GM18526 (cell line): ENCODE results near the gene EPC2.

ENCODE experiments used
- POLR2A ChIP-seq: IDR thresholded peaks from 3 replicates; pipeline ENCODE4 v1.6.1; 2011; ENCODE audit not compliant: insufficient read length; ENCODE audit errors: extremely low read depth

EPC2 gene

GRCh38 chr2:148699830-148700229 is 55.3 kb downstream of the EPC2 start:
- no peak for TF ChIP-seq POLR2A

DNA sequence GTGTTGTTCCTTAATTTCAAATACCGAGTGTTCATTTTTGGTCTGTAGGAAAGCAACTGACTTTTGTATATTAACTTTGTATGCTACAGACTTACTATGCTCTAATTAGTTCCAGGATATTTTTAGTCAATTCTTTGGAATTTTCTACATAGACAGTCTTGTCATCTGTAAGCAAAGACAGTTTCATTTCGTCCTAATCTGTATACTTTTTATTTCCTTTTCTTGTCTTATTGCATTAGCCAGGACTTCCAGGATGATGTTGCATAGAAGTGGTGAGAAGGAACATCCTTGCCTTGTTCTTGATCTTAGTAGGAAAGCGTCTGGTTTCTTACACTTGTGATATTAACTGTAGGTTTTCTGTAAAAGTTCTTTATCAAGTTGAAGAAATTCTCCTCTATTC is 56.5 kb downstream of the EPC2 start:
- no peak for TF ChIP-seq POLR2A

DNA sequence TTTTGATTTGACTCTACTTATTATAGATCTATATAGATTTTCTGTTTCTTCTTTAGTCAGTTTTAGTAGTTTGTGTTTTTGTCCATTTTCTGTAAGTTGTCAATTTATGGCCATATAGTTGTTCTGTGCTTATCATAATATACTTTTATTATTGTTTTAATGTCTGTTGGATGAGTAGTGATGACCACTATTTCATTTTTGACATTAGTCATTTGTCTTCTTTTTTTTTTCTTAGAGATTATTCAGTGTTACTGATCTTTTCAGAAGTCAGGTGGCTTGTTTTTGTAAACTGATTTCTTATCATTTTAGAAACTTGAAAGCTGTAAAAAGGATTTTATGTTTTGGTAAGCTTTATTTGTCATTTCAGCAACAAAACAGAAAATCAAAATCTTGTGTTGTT is 57.3 kb downstream of the EPC2 start:
- no peak for TF ChIP-seq POLR2A

GRCh38 chr2:148702475-148702874 is 57.9 kb downstream of the EPC2 start:
- no peak for TF ChIP-seq POLR2A

- no peak for TF ChIP-seq POLR2A
These were observed 59.7 kb downstream of the EPC2 start for GRCh38 chr2:148704247-148704646.

GRCh38 chr2:148716378-148716920 is 71.9 kb downstream of the EPC2 start:
- no peak for TF ChIP-seq POLR2A

DNA sequence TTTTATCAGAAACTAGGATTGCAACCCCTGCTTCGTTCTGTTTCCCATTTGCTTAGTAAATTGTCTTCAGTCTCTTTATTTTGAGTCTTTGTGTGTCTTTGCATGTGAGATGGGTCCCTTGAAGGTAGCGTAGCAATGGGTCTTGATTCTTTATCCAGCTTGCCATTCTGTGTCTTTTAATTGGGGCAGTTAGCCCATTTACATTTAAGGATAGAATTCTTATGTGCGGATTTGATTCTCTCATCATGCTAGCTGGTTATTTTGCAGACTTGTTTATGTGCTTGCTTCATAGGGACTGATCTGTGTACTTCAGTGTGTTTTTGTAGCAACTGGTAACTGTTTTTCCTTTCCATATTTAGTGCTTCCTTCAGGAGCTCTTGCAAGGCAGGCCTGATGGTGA is 73.5 kb downstream of the EPC2 start:
- TF ChIP-seq POLR2A, result no peak

DNA sequence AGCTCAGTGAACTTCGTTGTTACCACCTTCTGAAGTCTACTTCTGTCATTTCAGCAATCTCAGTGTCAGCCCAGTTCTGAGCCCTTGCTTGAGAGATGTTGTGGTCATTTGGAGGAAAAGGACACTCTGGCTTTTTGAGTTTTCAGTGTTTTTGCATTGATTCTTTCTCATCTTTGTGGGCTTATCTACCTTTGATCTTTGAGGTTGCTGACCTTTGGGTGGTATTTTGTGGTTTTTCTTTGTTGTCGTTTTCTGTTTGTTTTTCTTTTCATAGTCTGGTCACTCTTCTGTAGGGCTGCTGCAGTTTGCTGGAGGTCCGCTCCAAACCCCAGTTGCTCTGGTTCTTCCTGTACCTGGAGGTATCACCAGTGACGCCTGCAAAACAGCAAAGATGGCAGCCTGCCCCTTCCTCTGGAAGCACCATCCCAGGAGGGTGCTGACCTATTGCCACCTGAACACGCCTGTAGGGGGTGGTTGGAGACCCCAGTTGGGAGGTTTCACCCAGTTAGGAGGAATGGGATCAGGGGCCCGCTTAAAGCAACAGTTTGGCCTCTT is 74.7 kb downstream of the EPC2 start:
- no peak for TF ChIP-seq POLR2A

DNA sequence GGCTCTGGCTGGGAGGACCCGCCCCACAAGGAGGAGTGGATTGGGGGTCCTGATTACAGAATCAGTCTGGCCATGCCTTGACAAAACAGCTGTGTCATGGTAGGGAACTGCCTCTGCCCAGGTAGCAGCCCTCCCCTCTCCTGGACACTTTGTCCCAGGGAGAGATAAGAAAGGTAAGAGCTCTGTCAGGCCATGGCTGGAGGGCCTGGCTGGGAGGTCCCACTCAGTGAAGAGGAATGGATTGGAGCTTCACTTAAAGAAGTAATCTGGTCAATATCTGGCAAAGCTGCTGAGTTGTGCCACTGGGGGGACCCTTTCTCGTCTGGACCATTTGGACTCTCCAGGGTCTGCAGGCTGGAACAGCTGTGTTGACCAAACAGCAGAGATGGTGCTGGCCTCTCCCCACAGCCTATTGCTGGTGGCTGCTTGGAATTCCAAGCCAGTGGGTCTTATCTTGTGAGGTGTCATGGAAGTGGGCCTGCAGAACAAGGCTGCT is 75.4 kb downstream of the EPC2 start:
- no peak for TF ChIP-seq POLR2A

- TF ChIP-seq POLR2A, result no peak
These were observed 76.0 kb downstream of the EPC2 start for GRCh38 chr2:148720501-148721001.

GRCh38 chr2:148721520-148721931 is 77.0 kb downstream of the EPC2 start:
- TF ChIP-seq POLR2A, result no peak

- TF ChIP-seq POLR2A, result no peak
These were observed 77.6 kb downstream of the EPC2 start for GRCh38 chr2:148721991-148722777.

GRCh38 chr2:148725564-148725963 is 81.0 kb downstream of the EPC2 start:
- no peak for TF ChIP-seq POLR2A

GRCh38 chr2:148726228-148726627 is 81.7 kb downstream of the EPC2 start:
- TF ChIP-seq POLR2A, result no peak

DNA sequence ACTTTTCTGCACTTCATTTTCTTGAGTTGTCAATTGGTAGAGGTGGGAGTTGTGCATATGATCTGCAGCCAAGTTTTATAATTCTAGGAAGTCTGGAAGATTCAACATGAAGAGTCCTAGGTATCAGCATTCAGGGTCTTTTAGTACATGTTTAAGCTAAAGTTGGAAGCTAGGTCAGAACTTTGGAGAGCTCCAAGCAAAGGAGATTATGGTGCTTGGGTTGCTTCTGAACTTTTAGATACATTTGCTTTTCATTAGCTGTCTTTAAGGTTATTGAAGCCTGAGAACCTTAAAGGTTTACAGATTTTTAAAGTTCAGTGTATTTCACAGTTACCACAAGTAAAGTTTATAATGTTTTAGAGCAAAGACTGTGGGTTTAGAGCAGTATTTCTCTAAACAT is 85.5 kb downstream of the EPC2 start:
- no peak for TF ChIP-seq POLR2A

- TF ChIP-seq POLR2A, result no peak
These were observed 93.2 kb downstream of the EPC2 start for GRCh38 chr2:148737742-148738141.
